Activated CD8-positive, alpha-beta T cell treated with anti-CD3 and anti-CD28 coated beads for 36 hours (primary cell): ENCODE data around the gene SLC39A7. TPM values are rescaled to one million over a fixed set of nuclear protein-coding genes. Genes with fewer than 3 reads are reported as not detected.
"Not testable (repeated sequence)": the region's sequence is repeated elsewhere in the genome, so short reads cannot be mapped to it uniquely, and the experiment has no call there.

Experiments
- ATAC-seq: fragments of 200-7000 bp; cut with Tn5 transposase; one replicate; pipeline ENCODE4 v1.10.0; 2021; ENCODE audit warnings: mild to moderate bottlenecking, moderate library complexity
- CTCF ChIA-PET: fragments of 350-600 bp; sonication (Branson Sonifier 250); formaldehyde crosslinking; loops from one replicate; lab custom pipeline; 2021; ENCODE audit warnings: antibody characterized with exemption; lab: Charles Lee
- POLR2A ChIA-PET: fragments of 350-600 bp; sonication (Branson Sonifier 250); formaldehyde crosslinking; loops from one replicate; lab custom pipeline; 2021; ENCODE audit warnings: antibody characterized with exemption; lab: Charles Lee
- DNase-seq: peaks from one replicate; pipeline ENCODE4 v3.0.0-alpha.2; 2020
- H3K27ac Mint-ChIP-seq: one replicate; pipeline ENCODE4 v1.8.0; 2021; ENCODE audit warnings: mild to moderate bottlenecking, mixed read lengths
- H3K27me3 Mint-ChIP-seq: one replicate; pipeline ENCODE4 v1.8.0; 2021; ENCODE audit warnings: mixed read lengths
- H3K36me3 Mint-ChIP-seq: one replicate; pipeline ENCODE4 v1.8.0; 2021; ENCODE audit warnings: low read depth, mixed read lengths
- H3K4me1 Mint-ChIP-seq: one replicate; pipeline ENCODE4 v1.8.0; 2021; ENCODE audit warnings: low read depth, mixed read lengths
- H3K4me3 Mint-ChIP-seq: one replicate; pipeline ENCODE4 v1.8.0; 2021; ENCODE audit warnings: mild to moderate bottlenecking, moderate library complexity, mixed read lengths
- H3K9me3 Mint-ChIP-seq: one replicate; pipeline ENCODE4 v1.8.0; 2021; ENCODE audit warnings: mixed read lengths
- CTCF ChIP-seq: fragments of 200-600 bp; IDR thresholded peaks from one replicate; pipeline ENCODE4 v1.8.0; 2022; ENCODE audit warnings: antibody characterized with exemption, mild to moderate bottlenecking
- intact Hi-C: fragments of 100-400 bp; cut with micrococcal nuclease; formaldehyde crosslinking; loops from one replicate; pipeline ENCODE4 v1.10.0; 2022
- total RNA-seq, 2 experiments: library from RNA; stranded (reverse); gene quantifications; one replicate each; pipeline ENCODE4 v1.2.3, GENCODE V29; 2021

Gene SLC39A7
- total RNA-seq, 2 experiments from 2014 or later, result 43.1 to 43.3 TPM

DNA sequence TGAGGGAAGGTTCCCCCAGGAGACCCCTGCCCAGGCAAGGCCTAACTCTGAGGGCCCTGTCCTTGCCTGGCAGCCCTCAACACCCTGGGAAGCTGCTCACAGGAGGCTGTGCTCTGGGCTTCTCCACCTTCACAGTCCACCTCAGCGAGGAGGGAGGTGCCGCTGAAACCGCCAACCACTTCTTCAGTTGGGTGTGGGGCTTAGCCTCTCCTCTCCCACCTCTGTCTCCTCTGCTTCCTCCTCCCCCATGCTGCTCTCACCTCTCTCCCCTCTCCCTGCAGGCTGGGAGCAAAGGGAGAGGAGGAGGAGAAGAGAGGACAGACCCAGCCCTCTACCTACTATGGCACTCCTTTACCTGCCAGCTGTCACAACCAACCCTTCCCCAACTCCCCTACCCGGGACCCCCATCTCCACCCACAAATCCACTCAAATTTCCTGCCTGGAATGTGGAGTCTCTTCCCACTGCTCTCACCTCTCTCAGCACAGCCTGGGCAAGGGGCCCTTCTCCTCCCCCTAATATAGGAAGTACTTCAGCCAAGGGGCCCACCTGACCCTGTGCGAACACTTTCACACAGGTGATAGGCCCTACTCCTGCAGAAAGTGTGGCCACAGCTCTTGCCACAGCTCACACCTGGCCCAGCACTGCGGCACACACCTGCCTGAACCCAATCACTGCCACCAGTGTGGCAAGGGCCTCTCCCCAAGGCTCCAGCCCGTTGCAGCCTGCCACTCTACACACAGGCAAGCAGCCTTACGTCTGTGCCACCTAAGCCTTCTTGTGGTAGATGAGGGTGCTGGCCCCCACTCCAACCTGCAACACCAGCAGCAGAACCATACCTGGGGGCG, 14.8 kb downstream of the SLC39A7 start:
- peaks cover 54% of the 10 kb centered on the region for H3K4me1 Mint-ChIP-seq
- peak; percentile 22 for ATAC-seq
- H3K36me3 Mint-ChIP-seq, result peaks cover 2% of the 10 kb centered on the region
- intact Hi-C loops, result no loop called here
- peak overlapping the region; percentile 74 for H3K27ac Mint-ChIP-seq
- peak overlapping the region; percentile 75 for H3K4me3 Mint-ChIP-seq
- ChIA-PET CTCF (interaction anchor here (1.2 kb wide), 1 partner anchor 10 kb away, joined by 3 read pairs; the partner anchor contains the start of gene HSD17B8), POLR2A (interaction anchor here (0.7 to 1.5 kb wide), 2 partner anchors 33 to 262 kb away, joined by 3 read pairs; partner anchors contain the start of gene HLA-DMA)
- H3K27me3 Mint-ChIP-seq, result no peaks in the 10 kb centered on the region
- H3K9me3 Mint-ChIP-seq, result no peaks in the 10 kb centered on the region
- DNase-seq, result no peak
- no peak for TF ChIP-seq CTCF

DNA sequence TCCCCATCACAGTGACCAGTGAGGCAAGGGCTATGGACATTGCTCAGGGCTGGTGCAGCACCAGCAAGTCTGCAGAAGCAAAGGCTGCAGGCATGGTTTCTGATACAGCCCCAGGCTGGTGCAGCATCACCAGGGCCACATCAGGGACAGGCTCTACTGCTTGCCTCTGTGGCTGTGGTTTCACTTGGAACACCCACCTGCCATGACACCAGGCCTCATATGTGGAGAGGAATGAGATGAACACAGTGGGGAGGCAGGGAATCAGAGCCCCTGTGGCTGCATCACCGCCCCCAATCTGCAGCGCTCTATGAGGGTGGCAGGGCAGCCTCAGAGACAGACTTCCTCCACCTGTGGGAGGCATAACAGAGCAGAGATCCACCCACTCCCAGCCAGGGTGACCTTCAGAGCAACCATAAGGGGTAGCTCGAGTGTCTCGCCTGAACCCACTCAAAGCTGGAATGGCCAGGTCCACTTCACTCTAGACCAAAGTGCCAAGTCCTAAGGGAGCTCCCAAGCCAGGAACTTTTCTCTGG, 15.5 kb downstream of the SLC39A7 start:
- no peak for TF ChIP-seq CTCF
- no peaks in the 10 kb centered on the region for H3K9me3 Mint-ChIP-seq
- no peaks in the 10 kb centered on the region for H3K36me3 Mint-ChIP-seq
- no peak overlapping the region for H3K4me3 Mint-ChIP-seq
- peaks cover 52% of the 10 kb centered on the region for H3K4me1 Mint-ChIP-seq
- intact Hi-C loops, result no loop called here
- peak overlapping the region; percentile 61 for H3K27ac Mint-ChIP-seq
- ChIA-PET CTCF (interaction anchor here (1.0 to 1.2 kb wide), 3 partner anchors 11 to 32 kb away, joined by 3 to 7 read pairs (median 4); partner anchors contain the start of gene HSD17B8), POLR2A (interaction anchor here (0.7 to 1.5 kb wide), 3 partner anchors 8 to 263 kb away, joined by 3 to 5 read pairs (median 3); partner anchors contain the start of genes HLA-DMA and RING1)
- ATAC-seq (peak; percentile 63), DNase-seq (peak; percentile 65)
- H3K27me3 Mint-ChIP-seq, result no peaks in the 10 kb centered on the region

DNA sequence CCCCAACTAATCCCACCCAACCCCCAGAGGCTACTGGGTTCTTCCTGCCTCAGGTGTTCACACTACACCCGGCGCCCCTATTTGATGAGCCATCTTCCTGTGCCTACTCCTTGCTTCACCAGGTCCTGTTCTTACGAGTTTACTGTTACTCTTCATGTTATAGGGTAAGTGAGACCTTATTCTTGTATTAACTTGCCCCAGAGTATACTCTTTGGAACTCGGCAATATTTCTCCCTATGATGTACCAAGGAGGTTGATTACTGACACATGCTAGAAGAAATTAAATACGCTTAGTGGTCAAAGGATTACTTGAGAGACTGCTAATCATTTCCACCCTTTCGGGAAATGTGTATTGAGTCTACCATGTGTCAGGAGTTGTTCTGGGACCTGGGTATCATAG, 16.6 kb downstream of the SLC39A7 start:
- ChIA-PET CTCF (interaction anchor here (1.0 to 1.1 kb wide), 2 partner anchors 19 to 31 kb away, joined by 4 to 7 read pairs; no protein-coding TSS in a partner anchor), POLR2A (interaction anchor here (1.0 kb wide), 1 partner anchor 9 kb away, joined by 5 read pairs; the partner anchor contains the start of gene RING1)
- DNase-seq (no peak), ATAC-seq (no peak)
- peaks cover 50% of the 10 kb centered on the region for H3K4me1 Mint-ChIP-seq
- H3K4me3 Mint-ChIP-seq, result no peak overlapping the region
- intact Hi-C loops, result no loop called here
- no peaks in the 10 kb centered on the region for H3K36me3 Mint-ChIP-seq
- no peak overlapping the region for H3K27ac Mint-ChIP-seq
- no peaks in the 10 kb centered on the region for H3K9me3 Mint-ChIP-seq
- no peaks in the 10 kb centered on the region for H3K27me3 Mint-ChIP-seq
- TF ChIP-seq CTCF, result no peak

DNA sequence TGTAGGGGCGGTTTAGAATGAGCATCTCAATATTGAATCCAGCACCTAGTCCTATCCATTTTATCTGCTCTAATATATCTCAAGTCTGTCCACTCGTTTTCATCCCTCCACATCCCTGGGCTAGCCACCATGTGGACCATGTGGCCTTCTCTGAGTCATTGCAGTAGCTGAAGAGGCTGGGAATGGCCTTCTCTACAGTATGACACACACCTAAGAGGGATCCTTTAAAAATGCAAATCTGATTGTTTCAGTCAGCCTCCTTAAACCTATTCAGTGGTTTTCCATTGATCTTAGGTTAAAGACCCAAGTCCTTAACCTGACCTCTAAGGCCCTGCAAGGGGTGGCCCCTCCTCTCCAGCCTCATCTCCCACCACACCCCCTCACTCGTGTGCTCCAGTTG, 17.0 kb downstream of the SLC39A7 start:
- Mint-ChIP-seq H3K27me3 (peaks cover 1% of the 10 kb centered on the region), H3K27ac (no peak overlapping the region), H3K4me1 (peaks cover 47% of the 10 kb centered on the region), H3K4me3 (no peak overlapping the region), H3K36me3 (no peaks in the 10 kb centered on the region), H3K9me3 (no peaks in the 10 kb centered on the region)
- ATAC-seq (no peak), DNase-seq (no peak)
- ChIA-PET POLR2A (interaction anchor here (2.6 kb wide), 1 partner anchor 31 kb away, joined by 8 read pairs; no protein-coding TSS in a partner anchor), CTCF (interaction anchor here (1.2 kb wide), 1 partner anchor 56 kb away, joined by 5 read pairs; no protein-coding TSS in a partner anchor)
- TF ChIP-seq CTCF, result no peak
- intact Hi-C loops, result no loop called here

GRCh38 chr6:33226503-33227120, 25.9 kb downstream of the SLC39A7 start:
- intact Hi-C loops, DNase-seq, H3K9me3 Mint-ChIP-seq, H3K36me3 Mint-ChIP-seq, H3K27me3 Mint-ChIP-seq, H3K4me1 Mint-ChIP-seq, POLR2A ChIA-PET, ATAC-seq, H3K27ac Mint-ChIP-seq, H3K4me3 Mint-ChIP-seq: not testable (repeated sequence)
- CTCF ChIA-PET, result interaction anchor here (0.7 to 1.1 kb wide), 3 partner anchors 8 to 151 kb away, joined by 3 read pairs; partner anchors contain the start of gene HLA-DPB1
